Endothelial cell of umbilical vein (primary cell): Measurements from ENCODE around the gene MFSD6L. TPM values are rescaled to one million over a fixed set of nuclear protein-coding genes. Genes with fewer than 3 reads are reported as not detected.

Experiments used
- BruUV-seq: library from RNA; stranded (reverse); fragments of 400-500 nt; replicated peaks from 2 replicates; lab custom pipeline; 2021; lab: Mats Ljungman, UMichigan
- CTCF ChIA-PET: fragments of 300-600, 350-600 bp; sonication (Branson Sonifier 250); formaldehyde crosslinking; loops from one replicate; lab custom pipeline; 2021; ENCODE audit warnings: antibody characterized with exemption, inconsistent platforms; lab: Charles Lee
- POLR2A ChIA-PET: fragments of 300-600, 350-600 bp; sonication (Branson Sonifier 250); formaldehyde crosslinking; loops from one replicate; lab custom pipeline; 2021; ENCODE audit warnings: antibody characterized with exemption, inconsistent platforms; lab: Charles Lee
- DNase-seq: peaks from one replicate; pipeline ENCODE4 v3.0.0-alpha.2; 2011; ENCODE audit warnings: low read depth, low spot score
- FAIRE-seq: peaks from 2 replicates; lab custom pipeline; 2011; peaks lifted over from hg19 to GRCh38; lab: Jason Lieb, UNC
- H2AFZ ChIP-seq: 2 replicates; pipeline ENCODE4 v1.6.0; 2012; ENCODE audit warnings: low read depth, low read length, control low read depth, inconsistent platforms
- H3K27ac ChIP-seq: 2 replicates; pipeline ENCODE4 v1.5.1; 2011; ENCODE audit warnings: low read depth, mild to moderate bottlenecking, control low read depth, low read length, moderate library complexity; ENCODE audit not compliant: insufficient read depth
- H3K27me3 ChIP-seq, 2 experiments: 2 replicates each; pipeline versions ENCODE4 v1.6.0 to v1.6.1; 2011; ENCODE audit warnings: low read length in 2 of 2, mixed read lengths in 1 of 2; ENCODE audit not compliant: control insufficient read depth in 2 of 2, insufficient read depth in 2 of 2
- H3K36me3 ChIP-seq, 2 experiments: 2 replicates in 1 of 2; 3 replicates in 1 of 2; pipeline ENCODE4 v1.5.1; 2011; ENCODE audit warnings: low read length in 2 of 2, mild to moderate bottlenecking in 1 of 2, moderate library complexity in 1 of 2; ENCODE audit not compliant: control insufficient read depth in 2 of 2, insufficient read depth in 2 of 2; ENCODE audit errors: extremely low read depth in 1 of 2
- H3K4me1 ChIP-seq: 3 replicates; pipeline ENCODE4 v1.5.1; 2011; ENCODE audit warnings: mild to moderate bottlenecking, low read length; ENCODE audit not compliant: control insufficient read depth, insufficient read depth; ENCODE audit errors: extremely low read depth
- H3K4me2 ChIP-seq: 2 replicates; pipeline ENCODE4 v1.6.1; 2011; ENCODE audit warnings: low read length, control low read depth, mixed read lengths; ENCODE audit not compliant: insufficient read depth
- H3K4me3 ChIP-seq, 3 experiments: fragments of 200-600 bp in 1 of 3; sonication (generic), shearing (Covaris generic) in 1 of 3; replicated peaks in 1 of 3; 2 replicates each; pipeline ENCODE4 v1.5.1; 2011 to 2016; ENCODE audit warnings: control low read depth in 3 of 3, low read length in 3 of 3, mild to moderate bottlenecking in 2 of 3, inconsistent platforms in 1 of 3, low read depth in 1 of 3, moderate library complexity in 1 of 3; ENCODE audit not compliant: insufficient read depth in 1 of 3
- H3K79me2 ChIP-seq: 2 replicates; pipeline ENCODE4 v1.6.0; 2012; ENCODE audit warnings: low read length, inconsistent platforms; ENCODE audit not compliant: control insufficient read depth, insufficient read depth
- H3K9ac ChIP-seq: replicated peaks from 2 replicates; pipeline ENCODE3; 2011; ENCODE audit warnings: low read length, control low read depth; ENCODE audit not compliant: insufficient read depth; ENCODE audit errors: extremely low read depth
- H3K9me1 ChIP-seq: replicated peaks from 3 replicates; pipeline ENCODE4 v1.6.0; 2011; ENCODE audit warnings: mild to moderate bottlenecking, low read length; ENCODE audit not compliant: control insufficient read depth, insufficient read depth; ENCODE audit errors: extremely low read depth
- H3K9me3 ChIP-seq: replicated peaks from 2 replicates; pipeline ENCODE4 v1.5.1; 2012; ENCODE audit warnings: low read length, inconsistent platforms; ENCODE audit not compliant: control insufficient read depth, insufficient read depth
- H4K20me1 ChIP-seq: replicated peaks from 2 replicates; pipeline ENCODE3; 2011; ENCODE audit warnings: mild to moderate bottlenecking, low read length; ENCODE audit not compliant: control insufficient read depth, insufficient read depth; ENCODE audit errors: extremely low read depth
- CTCF ChIP-seq, 2 donors: IDR thresholded peaks; 1 replicate in 1 of 2; 2 replicates in 1 of 2; pipeline ENCODE4 v1.5.1; 2011; ENCODE audit warnings: low read length in 2 of 2, mild to moderate bottlenecking in 2 of 2, moderate library complexity in 2 of 2, control low read depth in 1 of 2, inconsistent platforms in 1 of 2, low read depth in 1 of 2; ENCODE audit not compliant: insufficient read depth in 1 of 2; ENCODE audit errors: extremely low read depth in 1 of 2
- EZH2 ChIP-seq: IDR thresholded peaks from 2 replicates; pipeline ENCODE4 v1.6.1; 2012; ENCODE audit warnings: borderline replicate concordance, low read depth, mild to moderate bottlenecking, moderate library complexity, low read length, inconsistent platforms; ENCODE audit not compliant: severe bottlenecking
- FOS ChIP-seq: IDR thresholded peaks from 2 replicates; pipeline ENCODE4 v1.6.1; 2011; ENCODE audit warnings: mild to moderate bottlenecking, low read length, moderate library complexity, borderline replicate concordance; ENCODE audit not compliant: insufficient read depth
- GATA2 ChIP-seq: IDR thresholded peaks from 2 replicates; pipeline ENCODE4 v1.7.0; 2011; ENCODE audit warnings: low read depth, mild to moderate bottlenecking, moderate library complexity, mixed read lengths, low read length; ENCODE audit not compliant: insufficient read length, insufficient read depth
- JUN ChIP-seq: IDR thresholded peaks from 2 replicates; pipeline ENCODE4 v1.6.1; 2011; ENCODE audit warnings: borderline replicate concordance, low read depth; ENCODE audit not compliant: insufficient read length, insufficient read depth
- MYC ChIP-seq: IDR thresholded peaks from one replicate; pipeline ENCODE4 v1.6.1; 2011; ENCODE audit warnings: mild to moderate bottlenecking, low read depth, low read length
- POLR2A ChIP-seq: IDR thresholded peaks from 2 replicates; pipeline ENCODE4 v1.6.1; 2012; ENCODE audit warnings: low read depth, mild to moderate bottlenecking, control low read depth, low read length
- POLR2AphosphoS5 ChIP-seq: IDR thresholded peaks from 2 replicates; pipeline ENCODE4 v1.6.1; 2012; ENCODE audit warnings: low read depth, mild to moderate bottlenecking, control low read depth, low read length, moderate library complexity; ENCODE audit not compliant: insufficient read depth
- dilution Hi-C: fragments of 300-500 bp; cut with MboI; formaldehyde crosslinking; loops from one replicate; pipeline ENCODE4 v1.15.0; 2019; ENCODE audit warnings: low sequenced_read_pairs; ENCODE audit not compliant: extremely low pct_ligation_motif_present
- intact Hi-C: fragments of 100-400 bp; cut with micrococcal nuclease; formaldehyde crosslinking; loops from one replicate; pipeline ENCODE4 v1.10.0; 2022
- polyA plus RNA-seq, 4 experiments: library from polyadenylated mRNA; depleted of rRNA in 3 of 4; stranded (reverse) in 3 of 4; unstranded in 1 of 4; fragments of >200 nt; gene quantifications; 2 replicates each; pipeline versions ENCODE4 v1.2.1 to v1.2.3, GENCODE V29; 2011 to 2012; ENCODE audit warnings: missing spikeins in 1 of 4
- total RNA-seq: library from RNA; stranded (reverse); gene quantifications from 2 replicates; pipeline ENCODE4 v1.2.3, GENCODE V29; 2021
- TF ChIP-seq, protein P1 (sequence below): IDR thresholded peaks from 2 replicates; pipeline ENCODE4 v1.6.1; 2011; ENCODE audit not compliant: insufficient read depth, insufficient read length

MFSD6L gene
- total and polyA plus RNA-seq, 2 donors (not counting 3 experiments of a cell fraction or from before 2014, with no cell fraction given): not detected

DNA sequence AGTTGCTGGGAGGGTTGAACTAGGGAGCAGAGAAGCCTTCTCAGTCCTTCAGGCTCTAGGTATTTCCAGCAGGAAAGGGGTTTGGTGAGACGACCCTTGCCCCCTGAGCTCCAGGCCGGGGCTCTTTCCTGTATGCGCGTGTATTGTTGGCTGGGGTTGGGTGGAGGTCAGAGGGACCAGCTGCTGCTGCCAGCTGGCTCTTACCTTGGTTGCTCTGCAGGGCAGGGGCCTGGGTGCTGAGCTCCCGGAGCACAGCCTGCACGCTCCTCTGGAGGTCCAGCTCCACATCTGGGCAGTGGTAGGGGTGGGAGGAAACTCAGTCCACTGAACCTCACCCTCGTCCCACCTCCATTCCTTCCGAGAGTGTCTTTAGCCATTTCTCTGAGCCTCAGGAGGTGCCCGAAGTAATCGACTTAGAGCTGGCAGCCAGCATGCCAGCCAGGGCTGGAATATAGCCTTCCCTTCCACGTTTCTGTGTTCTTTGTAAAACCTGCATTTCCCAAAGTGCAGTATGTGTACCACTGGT, 40.3 kb upstream of the MFSD6L start:
- CTCF ChIA-PET: interaction anchor here (1.4 kb wide), 1 partner anchor 94 kb away, joined by 3 read pairs; no protein-coding TSS in a partner anchor
- H3K9me1 ChIP-seq: no peaks in the 10 kb centered on the region
- intact Hi-C loops: no loop called here
- POLR2A ChIA-PET: no interaction called here
- H3K4me3 ChIP-seq: no peak overlapping the region
- H2AFZ ChIP-seq: no peak overlapping the region
- FAIRE-seq (no peak), DNase-seq (no peak)
- H3K27me3 ChIP-seq: no peaks in the 10 kb centered on the region
- TF ChIP-seq POLR2A: no peak
- TF ChIP-seq, protein P1, sequence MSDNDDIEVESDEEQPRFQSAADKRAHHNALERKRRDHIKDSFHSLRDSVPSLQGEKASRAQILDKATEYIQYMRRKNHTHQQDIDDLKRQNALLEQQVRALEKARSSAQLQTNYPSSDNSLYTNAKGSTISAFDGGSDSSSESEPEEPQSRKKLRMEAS: no peak
- no peak for TF ChIP-seq FOS
- no peaks in the 10 kb centered on the region for H4K20me1 ChIP-seq
- no TSS peak for BruUV-seq
- H3K79me2 ChIP-seq: no peaks in the 10 kb centered on the region
- H3K9me3 ChIP-seq: no peaks in the 10 kb centered on the region
- no peak overlapping the region for H3K4me2 ChIP-seq
- H3K4me1 ChIP-seq: no peaks in the 10 kb centered on the region
- no peak overlapping the region for H3K27ac ChIP-seq
- dilution Hi-C loops: no loop called here
- H3K9ac ChIP-seq: no peak overlapping the region
- no peaks in the 10 kb centered on the region for H3K36me3 ChIP-seq

DNA sequence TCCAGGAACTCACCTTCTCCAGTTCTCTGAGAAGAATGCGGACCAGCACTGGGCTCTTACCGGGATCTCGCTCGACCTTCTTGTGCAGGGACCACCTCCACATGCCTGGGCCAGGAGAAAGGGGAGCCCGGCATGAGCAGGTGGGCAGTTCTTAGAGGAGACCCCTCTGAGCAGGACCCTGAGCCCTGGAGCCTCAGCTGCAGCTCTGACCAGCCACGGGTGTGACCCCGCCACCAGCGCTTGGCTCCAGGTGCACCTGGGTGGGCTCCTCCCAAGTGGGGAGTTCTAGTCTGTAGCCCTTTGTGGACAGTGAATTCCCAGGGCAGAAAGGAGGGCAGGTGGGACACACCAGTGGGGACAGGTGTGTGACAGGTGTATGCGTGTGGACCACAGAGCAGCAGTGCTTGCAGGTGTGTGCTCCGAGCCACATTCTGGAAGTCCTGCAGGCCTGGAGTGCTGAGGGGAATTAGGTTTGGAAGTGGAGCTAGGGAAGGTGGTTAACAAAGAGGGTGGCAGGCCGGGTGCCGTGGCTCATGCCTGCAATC, 39.5 kb upstream of the MFSD6L start:
- no peaks in the 10 kb centered on the region for H3K9me3 ChIP-seq
- BruUV-seq: no TSS peak
- no peak overlapping the region for H3K4me3 ChIP-seq
- H3K36me3 ChIP-seq: no peaks in the 10 kb centered on the region
- DNase-seq: no peak
- H4K20me1 ChIP-seq: no peaks in the 10 kb centered on the region
- H3K4me1 ChIP-seq: no peaks in the 10 kb centered on the region
- H3K27me3 ChIP-seq: no peaks in the 10 kb centered on the region
- FAIRE-seq: no peak
- ChIA-PET CTCF (interaction anchor here (1.4 kb wide), 1 partner anchor 93 kb away, joined by 3 read pairs; no protein-coding TSS in a partner anchor), POLR2A (no interaction called here)
- TF ChIP-seq CTCF (IDR thresholded peaks at IDR 0.05; ENCODE audit: extremely low read depth in 1 of 2, insufficient read depth in 1 of 2, low read depth in 1 of 2, low read length in 2 of 2) (no peak), POLR2A (no peak), JUN (no peak), FOS (no peak), GATA2 (no peak), POLR2AphosphoS5 (no peak), MYC (no peak), EZH2 (no peak)
- TF ChIP-seq, protein P1: no peak
- no peak overlapping the region for H3K4me2 ChIP-seq
- H3K79me2 ChIP-seq: no peaks in the 10 kb centered on the region
- intact Hi-C loops: no loop called here
- no peak overlapping the region for H3K9ac ChIP-seq
- dilution Hi-C loops: no loop called here
- H3K9me1 ChIP-seq: no peaks in the 10 kb centered on the region
- H3K27ac ChIP-seq: no peak overlapping the region
- H2AFZ ChIP-seq: no peak overlapping the region
